Fibroblast of villous mesenchyme (primary cell): Measurements from ENCODE around the gene RRN3. TPM values are rescaled to one million over a fixed set of nuclear protein-coding genes. Genes with fewer than 3 reads are reported as not detected.
"Not testable (repeated sequence)": the region's sequence is repeated elsewhere in the genome, so short reads cannot be mapped to it uniquely, and the experiment has no call there.

ENCODE experiments used
- DNase-seq: peaks from one replicate; pipeline ENCODE4 v3.0.0-alpha.2; 2010; ENCODE audit warnings: low read depth
- H3K4me3 ChIP-seq: 2 replicates; pipeline ENCODE4 v1.5.1; 2011; ENCODE audit warnings: low read depth, mild to moderate bottlenecking, low read length
- CTCF ChIP-seq: IDR thresholded peaks from 2 replicates; pipeline ENCODE4 v1.5.1; 2012; ENCODE audit warnings: low read depth, mild to moderate bottlenecking, low read length; ENCODE audit not compliant: insufficient read depth
- total RNA-seq: library from RNA; depleted of rRNA; stranded (reverse); fragments of >200 nt; gene quantifications from 2 replicates; pipeline ENCODE4 v1.2.3, GENCODE V29; 2012

The RRN3 gene
- total RNA-seq, 1 donor: 43.2 TPM

- no peak for TF ChIP-seq CTCF
- DNase-seq: no peak
- no peak overlapping the region for H3K4me3 ChIP-seq
Measured at GRCh38 chr16:15033309-15033707, 60.8 kb downstream of the RRN3 start.

GRCh38 chr16:15032547-15033308 lies 61.3 kb downstream of the RRN3 start:
- no peak for DNase-seq
- no peak overlapping the region for H3K4me3 ChIP-seq
- TF ChIP-seq CTCF: no peak

DNA sequence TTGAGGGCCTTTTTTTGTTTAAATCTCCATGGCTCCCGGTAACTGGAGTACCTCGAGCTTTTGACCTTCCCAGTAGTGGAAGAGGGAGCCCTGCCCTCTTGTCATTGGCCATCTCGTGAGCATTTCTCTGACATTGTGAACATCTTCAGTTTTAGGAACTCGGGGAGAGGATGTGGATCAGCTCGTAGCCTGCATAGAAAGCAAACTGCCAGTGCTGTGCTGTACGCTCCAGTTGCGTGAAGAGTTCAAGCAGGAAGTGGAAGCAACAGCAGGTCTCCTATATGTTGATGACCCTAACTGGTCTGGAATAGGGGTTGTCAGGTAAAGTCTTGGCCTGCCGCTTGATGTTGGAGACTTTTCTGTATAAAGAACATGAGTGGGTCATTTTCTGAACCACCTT lies 62.5 kb downstream of the RRN3 start:
- no peak for TF ChIP-seq CTCF
- no peak for DNase-seq
- no peak overlapping the region for H3K4me3 ChIP-seq

DNA sequence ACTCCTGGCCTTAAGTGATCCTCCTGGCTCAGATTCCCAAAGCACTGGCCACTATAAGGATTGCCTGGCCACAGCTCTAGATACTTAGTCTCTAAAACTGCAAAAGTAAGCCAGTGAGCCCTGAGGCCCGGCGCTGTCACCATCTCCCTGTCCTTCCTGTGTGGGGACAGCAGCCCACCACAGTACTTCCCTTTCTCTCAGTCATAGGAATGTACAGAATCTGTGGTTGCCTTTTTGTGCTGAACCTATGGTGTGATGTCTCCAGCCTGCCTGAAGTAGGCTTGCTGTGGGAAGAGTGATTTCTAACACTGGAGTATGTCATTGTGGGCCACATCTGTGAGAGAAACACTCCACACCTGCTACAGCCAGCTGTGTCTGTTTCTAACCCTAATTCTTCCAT lies 62.9 kb downstream of the RRN3 start:
- no peak overlapping the region for H3K4me3 ChIP-seq
- TF ChIP-seq CTCF: no peak
- DNase-seq: no peak

GRCh38 chr16:15029749-15030148 lies 64.3 kb downstream of the RRN3 start:
- not testable (repeated sequence) for H3K4me3 ChIP-seq, DNase-seq

GRCh38 chr16:15028801-15029698 lies 65.0 kb downstream of the RRN3 start:
- DNase-seq: peak; percentile 60

DNA sequence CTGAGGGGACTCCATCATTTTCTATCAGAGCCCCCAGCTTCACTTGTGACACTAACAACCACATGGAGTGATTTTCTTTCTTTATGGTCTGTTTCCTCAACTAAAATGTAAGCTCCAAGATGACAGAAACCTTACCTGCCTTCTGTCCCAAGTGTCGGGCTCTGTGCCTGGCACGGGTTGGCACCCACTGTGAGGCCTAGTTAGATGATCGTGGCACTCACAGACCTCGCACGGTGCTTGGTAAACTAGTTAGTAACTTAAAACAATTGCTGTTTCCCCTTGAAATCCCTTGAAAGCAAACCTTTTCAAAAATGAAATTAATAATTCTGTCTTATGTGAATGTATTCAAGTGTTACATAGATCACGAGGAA lies 65.7 kb downstream of the RRN3 start:
- DNase-seq, H3K4me3 ChIP-seq: not testable (repeated sequence)

More at GRCh38 chr16:15028801-15029698, 65.0 kb downstream of the RRN3 start:
- H3K4me3 ChIP-seq: not testable (repeated sequence)

DNA sequence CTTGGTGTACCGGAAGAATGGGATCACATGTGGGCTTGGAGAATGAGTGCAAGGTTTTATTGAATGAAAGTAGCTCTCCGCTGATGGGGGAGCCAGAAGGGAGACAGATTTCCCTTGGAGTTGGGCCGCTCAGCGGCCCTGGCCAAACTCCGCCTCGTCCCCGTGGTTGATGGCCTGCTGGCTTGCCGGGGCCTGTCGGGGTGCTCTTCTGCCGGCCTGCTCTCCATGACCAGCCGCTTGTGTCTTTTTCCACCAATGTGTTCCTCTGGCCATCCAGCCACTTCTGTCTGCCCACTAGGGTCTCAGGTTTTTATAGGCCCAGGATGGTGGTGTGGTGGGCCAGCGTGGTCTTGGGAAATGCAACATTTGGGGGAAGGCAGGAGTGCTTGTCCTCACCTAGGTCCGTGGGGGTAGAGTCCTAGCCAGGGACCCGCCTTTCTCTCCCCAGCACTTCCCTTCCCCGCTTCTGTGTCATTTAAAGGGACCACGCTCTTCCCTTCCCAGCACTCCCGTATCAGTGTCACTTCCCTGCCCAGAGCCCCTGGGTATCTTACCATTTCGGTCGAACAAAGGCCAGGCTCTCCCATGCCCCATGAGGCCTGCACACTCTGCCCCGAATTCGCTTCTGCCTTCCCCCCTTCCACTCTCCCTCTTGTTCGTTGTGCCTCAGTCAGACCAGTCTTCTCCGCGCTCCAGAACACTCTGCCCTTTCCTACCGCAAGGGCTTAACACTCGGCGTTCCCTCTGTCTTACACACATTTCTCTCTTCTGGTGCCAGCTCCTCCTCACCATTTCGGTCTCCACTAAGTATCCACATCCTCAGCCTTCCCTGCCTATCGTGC lies 66.3 kb downstream of the RRN3 start:
- DNase-seq: not testable (repeated sequence)

DNA sequence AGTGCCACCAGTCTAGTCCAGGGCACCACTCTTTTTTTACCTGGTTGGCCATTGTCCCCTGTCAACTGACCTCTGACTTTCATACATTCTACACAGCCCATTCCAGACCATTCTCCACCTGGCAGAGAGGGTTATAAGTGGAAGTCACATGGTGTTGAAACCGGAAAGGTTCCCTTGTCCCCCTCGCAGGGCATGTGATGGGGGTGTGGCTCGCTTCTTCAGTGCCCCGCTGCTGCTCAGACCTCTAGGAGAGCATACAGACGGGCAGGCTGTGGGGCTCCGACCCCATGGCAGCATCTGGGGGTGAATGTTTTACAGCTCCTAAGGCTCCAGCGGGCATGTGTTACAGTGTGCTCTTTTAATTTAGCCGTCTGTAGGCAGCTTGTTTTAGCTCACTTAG lies 67.0 kb downstream of the RRN3 start:
- not testable (repeated sequence) for H3K4me3 ChIP-seq, DNase-seq

More for the DNA sequence above, 66.3 kb downstream of the RRN3 start:
- H3K4me3 ChIP-seq: not testable (repeated sequence)

GRCh38 chr16:15025234-15025951 lies 68.7 kb downstream of the RRN3 start:
- not testable (repeated sequence) for H3K4me3 ChIP-seq
- peak; percentile 94 for DNase-seq

DNA sequence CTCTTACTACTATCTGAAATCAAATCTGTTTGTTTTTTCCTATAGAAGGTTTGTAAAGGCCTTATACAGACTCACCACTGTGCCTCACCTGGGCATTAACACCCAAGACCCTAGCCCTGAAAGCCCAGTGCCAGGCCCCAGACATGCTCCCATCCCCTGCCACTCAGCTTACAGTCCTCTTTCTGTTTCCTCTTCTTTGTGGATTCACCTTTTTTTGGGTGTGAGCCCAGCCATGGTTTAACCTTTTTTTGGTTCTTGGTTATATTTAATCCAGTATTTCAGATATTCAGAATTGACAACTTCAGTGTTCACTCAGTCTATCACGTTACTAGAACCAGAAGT lies 69.2 kb downstream of the RRN3 start:
- DNase-seq, H3K4me3 ChIP-seq: not testable (repeated sequence)

- DNase-seq, H3K4me3 ChIP-seq: not testable (repeated sequence)
Measured at GRCh38 chr16:15023381-15024077, 70.5 kb downstream of the RRN3 start.
